CD4-positive, alpha-beta T cell treated with Interleukin-17A for 1 hour (primary cell): Measurements from ENCODE around the gene MCTP1.

Experiments
- DNase-seq: peaks from one replicate; pipeline ENCODE4 v3.0.0-alpha.2; 2020

MCTP1 gene

GRCh38 chr5:95284572-95285408 is at the start of gene MCTP1:
MCTP1 (minus strand) TSS chr5:95285094.
- DNase-seq = no peak

GRCh38 chr5:95332158-95332557 is 47.3 kb upstream of the MCTP1 start:
- DNase-seq = no peak

DNA sequence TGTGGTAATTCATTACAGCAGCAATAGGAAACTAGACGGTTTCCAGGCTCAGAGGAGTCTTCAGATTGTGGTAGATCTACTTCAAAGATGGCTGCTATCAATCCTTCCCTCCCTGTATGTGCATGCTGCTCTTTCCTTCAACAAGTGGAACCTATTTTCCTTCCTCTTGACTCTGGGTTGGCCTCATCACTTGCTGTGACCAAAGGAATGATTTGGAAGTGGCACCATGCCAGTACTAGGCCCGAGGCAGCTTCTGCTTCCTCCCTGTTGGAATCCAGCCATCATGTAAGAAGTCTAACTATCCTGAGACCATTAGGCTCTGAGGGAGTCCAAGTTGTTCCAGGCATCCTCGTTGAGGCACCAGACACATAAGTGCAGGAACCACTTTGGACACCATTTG is 46.5 kb upstream of the MCTP1 start:
- no peak for DNase-seq

GRCh38 chr5:95327211-95327610 is 42.3 kb upstream of the MCTP1 start:
- no peak for DNase-seq

GRCh38 chr5:95317687-95318086 is 32.8 kb upstream of the MCTP1 start:
- DNase-seq = no peak

- DNase-seq = no peak
These were observed 32.2 kb upstream of the MCTP1 start for GRCh38 chr5:95317085-95317484.

GRCh38 chr5:95304711-95305110 is 19.8 kb upstream of the MCTP1 start:
- no peak for DNase-seq

DNA sequence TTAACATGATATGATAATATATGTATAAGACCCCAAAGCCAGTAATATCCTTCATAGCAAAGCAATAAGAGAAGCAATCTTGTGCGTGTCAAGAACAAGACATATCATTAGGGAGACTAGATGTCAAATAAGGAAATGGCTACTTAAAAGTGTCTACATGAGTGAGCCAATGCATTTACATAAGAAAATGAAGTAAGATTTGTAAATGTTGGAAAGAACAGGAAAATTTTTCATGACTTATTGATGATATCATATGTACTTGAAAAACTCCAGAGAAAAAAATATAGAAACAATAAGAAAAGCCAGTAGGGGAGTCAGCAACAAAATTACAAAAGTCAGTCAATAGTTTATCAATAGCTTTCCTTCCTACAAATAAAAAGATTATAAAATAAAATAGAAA is 13.8 kb upstream of the MCTP1 start:
- DNase-seq = no peak

DNA sequence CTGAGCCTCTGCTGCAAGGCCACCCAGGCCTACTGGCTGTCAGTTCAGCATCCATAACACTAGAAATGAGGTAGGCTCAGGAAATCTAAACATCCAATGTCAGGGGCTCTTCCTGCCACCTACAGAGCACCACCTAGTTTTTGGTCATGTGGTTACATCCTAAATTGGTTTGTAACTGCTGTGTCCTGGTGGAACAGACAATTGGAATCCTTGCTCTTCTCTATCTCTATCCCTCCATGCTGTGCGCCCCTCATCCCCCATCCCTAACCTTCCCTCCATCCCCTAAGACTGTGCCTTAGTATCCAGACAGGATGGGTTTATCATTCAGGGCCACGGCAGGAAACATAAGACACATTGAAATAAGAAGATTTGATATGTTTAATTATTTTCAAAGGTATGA is 11.4 kb upstream of the MCTP1 start:
- DNase-seq = no peak

DNA sequence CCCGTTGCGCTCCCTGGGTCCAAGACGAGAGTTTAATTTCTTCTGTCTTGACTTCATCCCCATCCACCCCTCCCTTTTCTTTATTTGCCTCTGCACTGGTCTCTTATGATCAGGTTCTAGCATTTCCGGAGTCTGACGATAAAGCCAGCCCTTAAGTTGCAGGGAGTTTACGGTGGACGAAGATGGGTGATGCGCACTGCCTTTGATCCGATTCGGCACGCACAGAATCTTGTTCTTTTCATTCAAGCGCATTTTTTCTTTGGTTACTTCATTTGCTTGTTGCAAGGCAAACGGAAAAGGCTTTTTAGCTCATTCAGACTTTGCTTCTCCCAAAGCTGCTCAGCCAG is 488 bp upstream of the MCTP1 start:
- DNase-seq = no peak

DNA sequence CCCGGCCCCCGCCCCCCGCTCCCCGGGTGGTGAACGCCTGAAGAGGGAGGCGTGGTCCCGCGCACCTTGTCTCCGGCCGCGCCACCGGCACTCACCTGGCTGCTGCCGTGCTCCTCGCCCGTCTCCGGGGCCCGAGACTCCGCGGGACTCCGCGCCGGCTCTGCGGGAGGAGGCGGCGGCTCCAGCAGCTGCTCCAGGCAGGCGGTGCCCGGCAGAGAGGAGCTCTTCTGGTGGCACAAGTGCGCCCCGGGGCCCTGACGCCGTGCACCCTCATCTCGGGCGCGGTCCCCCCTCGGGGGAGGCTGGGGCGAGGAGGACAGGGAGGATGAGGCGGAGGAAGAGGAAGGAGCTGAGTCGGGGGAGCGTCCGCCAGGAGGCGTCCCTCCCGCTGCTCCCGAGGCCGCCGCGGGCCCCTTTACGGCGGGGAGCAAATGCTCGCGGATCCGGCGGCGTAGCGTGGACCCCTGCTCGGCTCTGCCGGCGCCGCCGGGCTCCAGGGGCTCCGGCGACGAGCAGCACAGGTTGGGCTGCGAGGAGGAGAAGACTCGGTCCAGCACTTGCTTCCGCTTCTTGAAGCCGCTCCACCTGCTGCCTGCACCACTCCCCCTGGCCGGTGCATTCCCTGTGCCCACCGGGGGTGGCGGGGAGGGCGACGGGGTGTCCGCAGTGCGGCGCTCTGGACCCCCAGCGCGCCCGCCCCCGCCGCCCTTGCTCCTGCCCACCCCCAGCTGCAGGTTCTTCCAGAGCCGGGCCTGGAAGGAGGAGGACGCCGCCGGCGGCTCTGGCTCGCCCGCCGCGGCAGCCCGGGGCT is 928 bp downstream of the MCTP1 start:
- DNase-seq = no peak

- DNase-seq = no peak
These were observed 1.8 kb downstream of the MCTP1 start for GRCh38 chr5:95283022-95283615.

DNA sequence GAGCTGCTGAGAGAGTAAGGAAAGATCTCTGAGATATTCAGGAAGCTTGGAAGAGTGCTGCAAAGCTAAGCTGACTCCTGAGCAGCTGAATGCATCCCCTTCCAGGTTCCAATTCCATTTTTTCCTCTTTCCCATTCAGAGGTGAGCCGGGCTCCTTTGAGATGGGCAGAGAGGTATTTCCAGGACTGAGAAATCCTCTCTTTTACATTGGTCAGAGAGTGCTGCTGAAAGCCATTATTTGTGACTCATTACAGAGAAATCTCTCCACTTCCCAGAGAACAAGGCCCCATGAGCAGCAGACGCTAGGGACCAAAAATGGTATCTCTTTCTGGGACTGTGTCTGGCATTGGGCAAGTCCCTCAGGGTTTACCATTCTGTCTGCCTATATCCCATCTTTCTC is 3.7 kb downstream of the MCTP1 start:
- no peak for DNase-seq

GRCh38 chr5:95280401-95281095 is 4.3 kb downstream of the MCTP1 start:
- no peak for DNase-seq

DNA sequence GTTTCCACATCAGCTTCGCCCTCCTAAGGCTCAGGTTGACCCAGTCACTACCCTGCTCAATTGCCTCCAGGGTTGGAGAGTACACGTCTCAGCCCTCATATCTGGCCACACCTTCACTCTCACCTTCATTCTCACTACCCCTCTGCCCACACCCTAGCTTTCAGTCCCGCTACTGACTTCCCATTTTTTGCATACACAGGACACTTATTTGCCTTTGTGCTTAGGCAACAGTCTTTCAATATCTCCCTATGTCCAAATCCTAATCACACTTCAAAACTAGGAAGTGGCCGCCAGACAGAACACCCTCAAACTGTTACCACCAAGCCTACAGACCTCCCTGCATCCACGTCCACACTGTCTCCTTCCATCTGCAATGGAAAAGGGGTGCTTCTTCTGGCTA is 10.9 kb downstream of the MCTP1 start:
- DNase-seq = no peak

DNA sequence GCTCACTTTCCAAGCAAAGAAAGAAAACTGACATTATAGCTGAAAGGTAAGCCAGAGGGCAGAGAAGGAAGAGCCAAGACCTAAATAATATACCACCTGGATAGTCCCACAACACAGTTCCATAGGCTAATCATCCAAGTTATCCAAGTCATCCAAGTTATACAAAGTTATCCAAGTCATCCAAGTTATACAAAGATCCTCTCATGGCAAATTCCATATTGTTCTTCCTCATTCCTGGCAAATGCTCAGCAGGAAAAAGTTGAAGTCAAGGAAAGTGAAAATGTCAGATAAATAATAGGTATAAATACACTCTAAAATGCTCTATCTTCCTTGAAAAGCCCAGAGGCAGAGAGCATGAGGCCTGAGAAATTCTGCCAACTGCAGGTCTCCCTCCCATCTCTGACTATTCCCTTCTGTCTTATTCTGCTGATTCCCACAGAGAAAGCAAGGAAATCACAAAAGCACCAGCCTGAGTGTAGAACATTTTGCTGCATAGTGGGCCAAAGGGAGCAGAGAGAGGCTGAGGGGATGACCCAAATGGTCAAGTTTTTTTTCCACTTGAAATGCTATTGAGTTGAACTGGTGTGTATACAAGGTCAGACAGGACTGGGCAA is 12.5 kb downstream of the MCTP1 start:
- DNase-seq = no peak

GRCh38 chr5:95262933-95263660 is 21.8 kb downstream of the MCTP1 start:
- no peak for DNase-seq

DNA sequence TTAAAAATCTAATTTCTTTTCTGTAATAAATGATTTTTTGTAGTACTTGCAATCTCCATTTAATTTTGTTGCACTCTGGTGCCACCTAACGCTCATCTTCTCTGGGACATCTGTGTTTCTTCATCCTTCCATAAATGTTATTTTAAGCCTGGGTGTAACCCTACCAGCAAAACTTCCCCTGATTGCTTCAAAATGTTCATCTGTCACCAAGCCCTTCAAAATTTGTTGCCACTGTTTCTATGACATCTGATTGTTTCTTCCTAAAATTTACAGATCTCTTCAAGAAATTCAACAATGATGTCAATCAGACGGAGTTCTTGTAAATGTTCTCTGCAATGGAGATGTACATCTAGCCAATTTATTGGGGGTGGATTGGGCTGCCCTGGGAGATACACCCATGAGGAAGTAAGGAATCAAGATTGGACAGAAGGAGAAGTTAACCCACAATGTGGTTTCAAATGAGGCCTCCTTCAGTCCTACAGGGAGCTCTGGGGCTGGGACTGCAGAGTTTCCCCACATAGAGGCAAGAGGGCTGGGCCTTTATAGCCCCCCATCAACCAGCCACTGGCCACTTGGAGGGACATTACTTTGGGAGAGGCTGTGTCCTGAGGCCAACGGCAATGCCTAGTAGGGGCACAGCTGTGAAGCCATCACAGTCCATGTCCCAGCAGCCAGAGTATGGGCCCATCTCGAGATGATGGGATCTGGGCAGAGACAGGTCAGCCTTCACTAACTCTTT is 23.3 kb downstream of the MCTP1 start:
- DNase-seq = peak; percentile 39

- DNase-seq = no peak
These were observed 27.9 kb downstream of the MCTP1 start for GRCh38 chr5:95256991-95257390.

- no peak for DNase-seq
These were observed 28.4 kb downstream of the MCTP1 start for GRCh38 chr5:95256446-95256845.

DNA sequence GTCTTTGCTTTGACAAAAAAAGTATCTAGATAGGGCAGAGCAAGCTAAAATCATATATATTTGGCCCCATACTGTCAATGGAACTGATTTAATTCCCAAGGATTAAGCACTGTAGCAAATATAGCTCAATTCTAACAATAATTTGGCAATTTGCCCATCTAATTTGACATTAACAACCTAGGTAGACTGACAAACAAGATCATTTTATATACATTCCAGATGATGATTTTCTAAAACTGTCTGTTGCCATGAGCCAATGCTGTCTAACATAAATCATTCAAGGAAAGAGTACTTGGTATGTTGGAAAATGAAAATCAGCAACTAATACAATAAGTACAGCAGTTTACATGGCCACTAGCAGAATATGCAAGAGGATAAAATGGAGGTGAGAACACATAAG is 32.1 kb downstream of the MCTP1 start:
- DNase-seq = no peak
